K562 (cell line): ENCODE results near the gene MADD. TPM values are rescaled to one million over a fixed set of nuclear protein-coding genes. Genes with fewer than 3 reads are reported as not detected.

Source experiments
- ATAC-seq: fragments of 200-7000 bp; cut with Tn5 transposase; 3 replicates; pipeline ENCODE4 v1.9.1; 2020; ENCODE audit warnings: moderate library complexity
- BruUV-seq: library from RNA; stranded (reverse); fragments of 400-500 nt; replicated peaks from 2 replicates; lab custom pipeline; 2021; lab: Mats Ljungman, UMichigan
- CTCF ChIA-PET: fragments of 300-600 bp; formaldehyde crosslinking; extraction: SDS; loops from one replicate; lab custom pipeline; 2021; ENCODE audit warnings: low intra/inter-chr PET ratio; lab: Yijun Ruan, JAX
- POLR2A ChIA-PET: fragments of 300-600, 350-650 bp; sonication (Branson Sonifier 250); formaldehyde crosslinking; extraction: SDS; loops from one replicate; lab custom pipeline; 2021; ENCODE audit warnings: antibody characterized with exemption, inconsistent platforms; lab: Yijun Ruan, JAX
- DNase-seq, 4 experiments: peaks; one replicate each; pipeline versions ENCODE4 v3.0.0 to v3.0.0-alpha.2; 2011 to 2018; ENCODE audit warnings: low spot score in 3 of 4, mixed read lengths in 3 of 4; ENCODE audit errors: extremely low read depth in 1 of 4
- FAIRE-seq: peaks from 2 replicates; lab custom pipeline; 2011; peaks lifted over from hg19 to GRCh38; lab: Jason Lieb, UNC
- H2AFZ ChIP-seq: 2 replicates; pipeline ENCODE4 v1.6.0; 2011; ENCODE audit warnings: low read depth, low read length, control low read depth, inconsistent platforms
- H3K27ac ChIP-seq: fragments of 200-600 bp; 3 replicates; pipeline ENCODE4 v1.8.0; 2011; ENCODE audit warnings: low read depth, mild to moderate bottlenecking, control low read depth, inconsistent platforms, low read length, moderate library complexity, mixed read lengths; ENCODE audit errors: extremely low read depth
- H3K27me3 ChIP-seq, 2 experiments: fragments of 300-600 bp in 1 of 2; 2 replicates in 1 of 2; 3 replicates in 1 of 2; pipeline versions ENCODE4 v1.6.0 to v1.8.0; 2011; ENCODE audit warnings: inconsistent platforms in 2 of 2, low read length in 2 of 2, mild to moderate bottlenecking in 1 of 2, mixed read lengths in 1 of 2, moderate library complexity in 1 of 2; ENCODE audit not compliant: control insufficient read depth in 2 of 2, insufficient read depth in 2 of 2
- H3K36me3 ChIP-seq: fragments of 300-600 bp; 3 replicates; pipeline ENCODE4 v1.8.0; 2011; ENCODE audit warnings: mild to moderate bottlenecking, low read length, inconsistent platforms; ENCODE audit not compliant: control insufficient read depth, insufficient read depth
- H3K4me1 ChIP-seq, 2 experiments: fragments of 200-600 bp in 1 of 2; replicated peaks in 1 of 2; 2 replicates in 1 of 2; 3 replicates in 1 of 2; pipeline versions ENCODE4 v1.5.1 to v1.8.0; 2011; ENCODE audit warnings: inconsistent platforms in 2 of 2, low read length in 2 of 2, mild to moderate bottlenecking in 1 of 2, mixed read lengths in 1 of 2, moderate library complexity in 1 of 2; ENCODE audit not compliant: control insufficient read depth in 2 of 2, insufficient read depth in 2 of 2
- H3K4me2 ChIP-seq: 2 replicates; pipeline ENCODE4 v1.6.1; 2011; ENCODE audit warnings: low read length, control low read depth, inconsistent platforms, mixed read lengths; ENCODE audit not compliant: insufficient read depth
- H3K4me3 ChIP-seq: fragments of 200-600 bp; sonication (generic), shearing (Covaris generic); 2 replicates; pipeline ENCODE4 v1.5.1; 2016; ENCODE audit warnings: control low read depth, inconsistent platforms
- H3K79me2 ChIP-seq: fragments of 200-600 bp; 3 replicates; pipeline ENCODE4 v1.8.0; 2011; ENCODE audit warnings: low read length, inconsistent platforms; ENCODE audit not compliant: control insufficient read depth, insufficient read depth
- H3K9ac ChIP-seq, 2 experiments: 2 replicates each; pipeline versions ENCODE4 v1.6.0 to v1.6.1; 2011; ENCODE audit warnings: low read depth in 2 of 2, low read length in 2 of 2, control low read depth in 1 of 2, inconsistent platforms in 1 of 2, mild to moderate bottlenecking in 1 of 2, mixed read lengths in 1 of 2; ENCODE audit not compliant: insufficient read depth in 1 of 2
- H3K9me1 ChIP-seq: one replicate; pipeline ENCODE4 v1.6.0; 2011; ENCODE audit warnings: inconsistent platforms, mild to moderate bottlenecking, low read length, moderate library complexity; ENCODE audit not compliant: control insufficient read depth, insufficient read depth
- H3K9me3 ChIP-seq: replicated peaks from 2 replicates; pipeline ENCODE4 v1.5.1; 2011; ENCODE audit warnings: low read depth, low read length, inconsistent platforms; ENCODE audit not compliant: control insufficient read depth, insufficient read depth
- H4K20me1 ChIP-seq: replicated peaks from 2 replicates; pipeline ENCODE4 v1.6.1; 2011; ENCODE audit warnings: low read length, inconsistent platforms, mixed read lengths; ENCODE audit not compliant: control insufficient read depth, insufficient read depth
- ASH1L ChIP-seq: fragments of 450-650 bp; IDR thresholded peaks from 2 replicates; pipeline ENCODE4 v1.6.1; 2018; ENCODE audit warnings: borderline replicate concordance, mild to moderate bottlenecking, low read depth; ENCODE audit not compliant: partially characterized antibody
- FIP1L1 ChIP-seq: fragments of 200-400 bp; formaldehyde crosslinking; IDR thresholded peaks from 2 replicates; pipeline ENCODE4 v1.6.1; 2018; ENCODE audit warnings: mild to moderate bottlenecking, low read depth, low read length; ENCODE audit not compliant: poor library complexity, severe bottlenecking
- KLF16 ChIP-seq: IDR thresholded peaks from 2 replicates; pipeline ENCODE4 v1.6.1; 2016; ENCODE audit warnings: antibody characterized with exemption
- SIN3B ChIP-seq: fragments of 450-650 bp; IDR thresholded peaks from 2 replicates; pipeline ENCODE4 v1.6.1; 2017; ENCODE audit warnings: low read depth, mild to moderate bottlenecking, moderate library complexity
- SMARCE1 ChIP-seq: fragments of 450-650 bp; IDR thresholded peaks from 2 replicates; pipeline ENCODE4 v1.7.1; 2016; ENCODE audit warnings: mild to moderate bottlenecking
- STAT5A ChIP-seq: IDR thresholded peaks from 2 replicates; pipeline ENCODE4 v1.6.1; 2012; ENCODE audit warnings: low read length, inconsistent platforms, borderline replicate concordance
- ZFP36 ChIP-seq: fragments of 150-350 bp; IDR thresholded peaks from 2 replicates; pipeline ENCODE4 v1.6.1; 2018; ENCODE audit warnings: low read length, low read depth; ENCODE audit not compliant: partially characterized antibody
- WGBS: fragments of 100-300 bp; shearing (Covaris generic); methylation state at CpG from one replicate; pipeline ENCODE4 v1.1.6; 2016; ENCODE audit warnings: low coverage, mixed read lengths; ENCODE audit not compliant: insufficient coverage; ENCODE audit errors: missing lambda C conversion rate; 5-methylcytosine and 5-hydroxymethylcytosine counted together
- in situ Hi-C: fragments of 300-500 bp; cut with MboI; formaldehyde crosslinking; loops from 4 replicates; pipeline ENCODE4 v1.15.0; 2018; ENCODE audit warnings: inconsistent platforms, mixed read lengths
- intact Hi-C: fragments of 100-400 bp; cut with micrococcal nuclease; formaldehyde crosslinking; loops from 2 replicates; pipeline ENCODE4 v1.14.2; 2022
- polyA plus RNA-seq, 8 experiments: library from polyadenylated mRNA; depleted of rRNA in 4 of 8; stranded (reverse) in 5 of 8; unstranded in 3 of 8; fragments of >200 nt; fragmentation: Nextera tagmentation in 2 of 8; fragmentation: Illumina TruSeq in 1 of 8; extraction: Ambion mirVana in 2 of 8; extraction: Trizol in 1 of 8; gene quantifications; 2 replicates each; pipeline versions ENCODE4 v1.2.1 to v1.2.3, GENCODE V29; 2011 to 2014; ENCODE audit warnings: inconsistent platforms in 1 of 8, missing spikeins in 1 of 8
- total RNA-seq, 7 experiments: library from RNA; depleted of rRNA in 6 of 7; stranded (reverse); fragments of >200 nt in 6 of 7; fragmentation: Illumina TruSeq in 2 of 7; extraction: Trizol in 2 of 7; gene quantifications; 2 replicates each; pipeline versions ENCODE4 v1.2.1 to v1.2.3, GENCODE V29; 2011 to 2021; ENCODE audit warnings: low replicate concordance in 1 of 7
- TF ChIP-seq, protein P1 (sequence below): fragments of 250-450 bp; sonication (Bioruptor Pico); IDR thresholded peaks from 2 replicates; pipeline ENCODE4 v1.5.0; 2021

Gene MADD
- total and polyA plus RNA-seq, 9 of the 15 experiments (the other 6 are each of a cell fraction or from before 2014, with no cell fraction given): 0.68 to 57.6 (median 33.6) TPM

DNA sequence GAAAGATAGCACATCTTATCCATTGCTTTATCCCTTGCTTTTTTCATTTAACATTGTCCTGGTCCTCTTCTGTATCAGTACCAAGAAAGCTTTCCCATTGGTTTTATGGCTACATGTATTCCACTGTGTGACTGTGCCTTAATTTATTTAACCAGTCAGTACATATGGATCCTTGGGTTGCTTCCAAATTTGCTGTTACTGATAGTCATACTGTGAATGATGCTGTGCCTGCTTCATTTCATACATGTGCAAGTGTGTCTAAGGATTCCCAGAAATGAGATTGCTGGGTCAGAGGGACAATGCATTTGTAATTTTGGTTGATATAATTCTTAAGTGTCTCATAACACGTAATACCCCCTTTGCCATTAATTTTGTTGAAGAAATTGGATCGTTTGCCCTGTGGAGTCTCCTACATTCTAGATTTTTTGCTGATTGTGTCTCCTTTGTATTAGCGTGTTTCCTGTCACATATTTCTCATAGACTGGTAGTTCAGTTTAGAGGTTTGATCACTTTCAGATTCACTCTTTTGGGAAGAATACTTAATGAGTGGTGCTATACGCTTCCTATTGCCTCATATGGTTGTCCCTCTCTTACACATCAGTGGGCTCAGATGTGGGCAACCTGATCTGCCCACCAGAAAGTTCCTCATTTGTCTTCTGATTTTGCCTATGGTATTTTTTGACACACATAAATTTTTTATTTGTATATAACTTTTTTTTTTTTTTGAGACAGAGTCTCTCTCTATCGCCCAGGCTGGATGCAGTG, 47.3 kb downstream of the MADD start:
- Histone ChIP-seq H2AFZ (no peak overlapping the region), H3K9me3 (no peaks in the 10 kb centered on the region), H3K4me2 (no peak overlapping the region), H3K9me1 (no peaks in the 10 kb centered on the region), H3K27ac (no peak overlapping the region), H3K36me3 (peaks cover 67% of the 10 kb centered on the region; the same call in 2 of the 3 replicates), H3K9ac (no peak overlapping the region), H3K79me2 (no peaks in the 10 kb centered on the region), H3K27me3 (no peaks in the 10 kb centered on the region), H4K20me1 (no peaks in the 10 kb centered on the region), H3K4me1 (no peaks in the 10 kb centered on the region), H3K4me3 (no peak overlapping the region)
- ChIA-PET CTCF (no interaction called here), POLR2A (no interaction called here)
- FAIRE-seq (no peak), ATAC-seq (no peak), DNase-seq (no peak)
- 89% methylated on average over 5 of the region's 5 CpGs for WGBS
- BruUV-seq: no TSS peak
- in situ Hi-C loops: no loop called here
- no peak for TF ChIP-seq ASH1L
- TF ChIP-seq, protein P1, sequence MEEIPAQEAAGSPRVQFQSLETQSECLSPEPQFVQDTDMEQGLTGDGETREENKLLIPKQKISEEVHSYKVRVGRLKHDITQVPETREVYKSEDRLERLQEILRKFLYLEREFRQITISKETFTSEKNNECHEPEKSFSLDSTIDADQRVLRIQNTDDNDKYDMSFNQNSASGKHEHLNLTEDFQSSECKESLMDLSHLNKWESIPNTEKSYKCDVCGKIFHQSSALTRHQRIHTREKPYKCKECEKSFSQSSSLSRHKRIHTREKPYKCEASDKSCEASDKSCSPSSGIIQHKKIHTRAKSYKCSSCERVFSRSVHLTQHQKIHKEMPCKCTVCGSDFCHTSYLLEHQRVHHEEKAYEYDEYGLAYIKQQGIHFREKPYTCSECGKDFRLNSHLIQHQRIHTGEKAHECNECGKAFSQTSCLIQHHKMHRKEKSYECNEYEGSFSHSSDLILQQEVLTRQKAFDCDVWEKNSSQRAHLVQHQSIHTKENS (CRISPR knock-in tag): no peak
- no peak for TF ChIP-seq ZFP36
- TF ChIP-seq FIP1L1: no peak
- TF ChIP-seq STAT5A: no peak
- no peak for TF ChIP-seq SIN3B
- no peak for TF ChIP-seq KLF16
- TF ChIP-seq SMARCE1: no peak
- intact Hi-C loops: no loop called here
